Testis (tissue), 2 donors: ENCODE results near the gene NYAP2.

Experiments
- POLR2A ChIP-seq: fragments of 450-650 bp; IDR thresholded peaks from one replicate; pipeline ENCODE4 v1.6.1; 2017; ENCODE audit warnings: antibody characterized with exemption, mild to moderate bottlenecking, moderate library complexity
- TF ChIP-seq, protein P1 (sequence below), 3 experiments: fragments of 450-650 bp in 2 of 3; fragments of 200-600 bp in 1 of 3; sonication (generic) in 1 of 3; IDR thresholded peaks; one replicate each; pipeline ENCODE4 v1.5.1; 2016 to 2019; ENCODE audit warnings: antibody characterized with exemption in 3 of 3, mild to moderate bottlenecking in 2 of 3, moderate library complexity in 1 of 3

DNA sequence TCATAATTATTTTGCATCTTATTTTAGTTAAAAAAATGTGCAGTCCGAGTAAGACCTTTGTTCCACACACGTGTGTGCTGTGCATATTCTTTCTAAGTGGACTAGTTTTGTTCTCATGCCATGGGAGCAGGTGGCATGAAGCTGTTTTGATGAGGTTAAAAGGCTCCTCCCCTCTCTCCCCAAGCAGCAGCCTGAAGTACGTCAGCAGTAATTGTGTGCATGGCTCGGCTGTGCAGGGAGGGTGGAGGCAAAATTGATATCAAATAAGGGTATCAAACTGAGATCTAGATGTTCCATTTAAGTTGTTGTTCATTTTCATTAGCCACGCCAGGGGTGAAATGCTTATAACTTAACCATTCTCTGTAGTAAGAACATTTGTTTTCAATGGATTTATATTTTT lies at the start of gene NYAP2:
- TF ChIP-seq, protein P1, sequence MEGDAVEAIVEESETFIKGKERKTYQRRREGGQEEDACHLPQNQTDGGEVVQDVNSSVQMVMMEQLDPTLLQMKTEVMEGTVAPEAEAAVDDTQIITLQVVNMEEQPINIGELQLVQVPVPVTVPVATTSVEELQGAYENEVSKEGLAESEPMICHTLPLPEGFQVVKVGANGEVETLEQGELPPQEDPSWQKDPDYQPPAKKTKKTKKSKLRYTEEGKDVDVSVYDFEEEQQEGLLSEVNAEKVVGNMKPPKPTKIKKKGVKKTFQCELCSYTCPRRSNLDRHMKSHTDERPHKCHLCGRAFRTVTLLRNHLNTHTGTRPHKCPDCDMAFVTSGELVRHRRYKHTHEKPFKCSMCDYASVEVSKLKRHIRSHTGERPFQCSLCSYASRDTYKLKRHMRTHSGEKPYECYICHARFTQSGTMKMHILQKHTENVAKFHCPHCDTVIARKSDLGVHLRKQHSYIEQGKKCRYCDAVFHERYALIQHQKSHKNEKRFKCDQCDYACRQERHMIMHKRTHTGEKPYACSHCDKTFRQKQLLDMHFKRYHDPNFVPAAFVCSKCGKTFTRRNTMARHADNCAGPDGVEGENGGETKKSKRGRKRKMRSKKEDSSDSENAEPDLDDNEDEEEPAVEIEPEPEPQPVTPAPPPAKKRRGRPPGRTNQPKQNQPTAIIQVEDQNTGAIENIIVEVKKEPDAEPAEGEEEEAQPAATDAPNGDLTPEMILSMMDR (IDR thresholded peaks at IDR 0.05) = no peak
- no peak for TF ChIP-seq POLR2A
